GM19099 (cell line): ENCODE measurements around the gene IFI16.
A peak's percentile ranks its signal among the peaks of the same experiment; 100 is the strongest.

ENCODE experiments used
- POLR2A ChIP-seq: IDR thresholded peaks from 3 replicates; pipeline ENCODE4 v1.6.1; 2011; ENCODE audit warnings: low read depth; ENCODE audit not compliant: insufficient read length; ENCODE audit errors: extremely low read depth

Gene IFI16

GRCh38 chr1:159076438-159077119, 66.9 kb downstream of the IFI16 start, which contains the start of gene AIM2:
Gene AIM2, minus strand, starts transcription at chr1:159076766. Its CDS starts 3,267 bp downstream, at chr1:159073499.
- TF ChIP-seq POLR2A, result peak; percentile 74

GRCh38 chr1:159077120-159077961, 67.6 kb downstream of the IFI16 start:
- TF ChIP-seq POLR2A, result peak; percentile 57

GRCh38 chr1:159079525-159079924, 69.8 kb downstream of the IFI16 start:
- no peak for TF ChIP-seq POLR2A

- no peak for TF ChIP-seq POLR2A
Measured at GRCh38 chr1:159081626-159082025, 71.9 kb downstream of the IFI16 start.

DNA sequence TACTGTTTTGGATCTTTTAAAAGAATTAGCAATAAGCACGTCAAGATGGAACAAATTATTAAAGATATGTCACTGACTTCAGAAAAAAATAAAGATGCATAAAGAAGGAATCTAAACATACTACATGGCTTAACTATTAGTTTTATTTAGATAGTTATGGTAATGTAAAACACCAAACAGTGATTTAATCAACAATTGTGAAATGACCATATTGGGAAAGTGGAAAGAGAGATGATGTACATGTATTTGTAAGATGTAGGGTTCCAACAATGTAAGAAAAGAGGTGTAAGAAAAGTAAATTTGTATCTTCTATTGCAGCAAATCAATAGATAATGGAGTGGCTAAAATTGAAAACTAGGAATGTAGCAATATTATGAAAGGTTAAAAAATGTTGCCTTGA, 73.3 kb downstream of the IFI16 start:
- TF ChIP-seq POLR2A, result no peak

- TF ChIP-seq POLR2A, result no peak
Measured at GRCh38 chr1:159084152-159084551, 74.4 kb downstream of the IFI16 start.

DNA sequence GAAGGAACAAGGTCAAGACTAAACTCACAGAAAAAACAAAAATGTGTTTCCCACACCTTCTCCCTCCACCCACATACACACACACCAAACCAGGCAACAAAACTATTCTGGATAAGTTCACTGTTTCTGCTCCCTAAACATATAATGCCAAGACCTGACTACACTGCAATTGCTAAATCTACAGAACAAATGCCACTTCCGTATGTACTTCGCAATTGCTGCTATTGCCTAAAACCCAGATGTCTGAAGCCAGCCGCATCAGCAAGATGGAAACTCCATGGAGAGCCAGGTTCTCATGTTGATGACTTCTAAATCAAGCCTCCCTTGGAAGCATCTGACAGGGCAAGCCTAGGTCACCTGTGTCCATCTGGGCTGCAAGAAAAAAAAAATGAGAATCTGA, 75.2 kb downstream of the IFI16 start:
- TF ChIP-seq POLR2A, result no peak

DNA sequence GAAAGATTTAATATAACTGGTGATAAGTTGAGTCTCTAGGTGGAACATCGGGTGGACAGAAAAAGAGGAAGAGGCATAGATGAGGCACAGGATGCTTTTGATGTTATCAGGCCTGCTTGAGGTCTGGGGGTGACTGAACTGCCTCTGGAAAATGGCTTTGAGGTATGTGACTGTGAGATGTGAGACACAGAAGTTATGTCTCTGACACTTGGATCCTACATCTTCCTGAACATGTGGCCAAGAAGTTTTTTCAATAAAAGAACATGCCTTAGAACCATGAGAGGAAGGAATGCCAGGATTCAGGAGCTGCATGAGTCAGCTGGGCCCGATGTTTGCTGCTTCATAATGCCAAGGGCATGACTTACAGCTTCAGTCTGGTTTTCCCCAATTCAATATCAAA, 78.3 kb downstream of the IFI16 start:
- no peak for TF ChIP-seq POLR2A

DNA sequence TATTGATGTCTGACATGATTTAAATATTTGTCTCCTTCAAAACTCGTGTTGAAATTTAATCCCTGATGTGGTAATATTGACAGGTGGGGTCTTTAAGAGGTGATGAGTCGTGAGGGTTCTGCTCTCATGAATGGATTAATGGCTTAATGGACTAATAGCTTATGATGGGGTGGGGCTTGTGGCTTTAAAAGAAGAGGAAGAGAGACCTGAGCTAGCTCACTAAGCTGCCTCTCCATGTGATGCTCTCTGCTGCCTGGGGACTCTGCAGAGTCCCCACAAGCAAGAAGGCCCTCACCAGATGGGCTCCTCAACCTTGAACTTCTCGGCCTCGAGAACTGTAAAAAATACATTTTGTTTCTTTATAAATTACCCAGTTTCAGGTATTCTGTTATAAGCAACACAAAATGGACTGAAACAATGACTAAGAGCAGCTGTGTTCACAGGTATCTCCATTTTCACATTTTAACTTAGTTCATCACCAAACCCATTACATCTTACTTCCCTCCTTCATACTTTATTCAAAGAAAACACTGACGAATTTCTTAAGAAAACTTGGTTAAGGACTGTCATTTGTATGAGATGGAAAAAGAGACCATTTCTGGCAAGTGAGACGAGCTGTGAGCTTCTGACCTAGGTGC, 79.0 kb downstream of the IFI16 start:
- no peak for TF ChIP-seq POLR2A

DNA sequence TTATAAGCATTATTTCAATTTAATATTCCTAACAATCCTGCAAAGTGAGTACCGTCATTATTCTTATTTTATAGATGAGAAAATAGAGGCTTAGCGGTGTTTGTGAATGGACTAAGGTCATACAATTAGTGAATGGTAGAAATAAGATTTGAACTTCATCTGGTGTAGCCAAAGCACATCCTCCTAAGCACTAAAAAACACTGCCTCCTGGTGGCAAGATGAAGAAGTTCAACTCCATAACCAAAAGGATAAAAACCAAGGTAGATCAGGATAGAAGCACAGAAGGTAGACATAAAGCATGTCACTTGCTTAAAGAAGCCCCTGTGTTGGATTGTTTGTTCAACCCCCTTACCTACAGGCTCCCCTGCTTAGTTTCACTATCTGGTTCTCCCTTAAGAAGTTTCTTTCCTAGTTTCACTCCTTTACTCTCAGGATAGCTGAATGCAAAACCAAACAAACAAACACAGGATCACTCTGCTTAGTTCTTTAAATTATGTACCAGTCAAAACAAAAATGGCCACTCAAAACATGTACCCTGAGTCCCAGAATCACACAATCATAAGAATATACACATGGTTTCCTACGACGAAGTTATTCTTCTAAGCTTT, 79.6 kb downstream of the IFI16 start:
- no peak for TF ChIP-seq POLR2A

- TF ChIP-seq POLR2A, result no peak
Measured at GRCh38 chr1:159090286-159091179, 80.8 kb downstream of the IFI16 start.

DNA sequence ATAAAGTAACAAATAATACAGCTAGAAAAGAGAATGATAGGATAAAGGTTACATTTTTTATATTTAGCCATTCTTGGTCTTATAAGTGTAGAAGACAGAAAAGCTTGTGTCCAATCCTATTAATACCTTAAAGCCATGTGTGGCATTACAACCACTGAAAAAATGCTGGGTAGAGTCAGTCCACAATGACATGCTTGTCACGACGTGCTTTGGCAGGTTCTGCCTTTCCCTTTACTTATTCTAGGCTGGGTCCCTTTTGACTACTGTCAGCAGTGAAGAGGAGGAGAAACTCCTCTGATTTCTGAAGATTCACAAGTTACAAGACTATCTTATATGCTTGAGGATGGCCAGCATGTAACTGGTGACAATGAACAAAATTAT, 81.5 kb downstream of the IFI16 start:
- no peak for TF ChIP-seq POLR2A

- no peak for TF ChIP-seq POLR2A
Measured at GRCh38 chr1:159091607-159092031, 81.9 kb downstream of the IFI16 start.

DNA sequence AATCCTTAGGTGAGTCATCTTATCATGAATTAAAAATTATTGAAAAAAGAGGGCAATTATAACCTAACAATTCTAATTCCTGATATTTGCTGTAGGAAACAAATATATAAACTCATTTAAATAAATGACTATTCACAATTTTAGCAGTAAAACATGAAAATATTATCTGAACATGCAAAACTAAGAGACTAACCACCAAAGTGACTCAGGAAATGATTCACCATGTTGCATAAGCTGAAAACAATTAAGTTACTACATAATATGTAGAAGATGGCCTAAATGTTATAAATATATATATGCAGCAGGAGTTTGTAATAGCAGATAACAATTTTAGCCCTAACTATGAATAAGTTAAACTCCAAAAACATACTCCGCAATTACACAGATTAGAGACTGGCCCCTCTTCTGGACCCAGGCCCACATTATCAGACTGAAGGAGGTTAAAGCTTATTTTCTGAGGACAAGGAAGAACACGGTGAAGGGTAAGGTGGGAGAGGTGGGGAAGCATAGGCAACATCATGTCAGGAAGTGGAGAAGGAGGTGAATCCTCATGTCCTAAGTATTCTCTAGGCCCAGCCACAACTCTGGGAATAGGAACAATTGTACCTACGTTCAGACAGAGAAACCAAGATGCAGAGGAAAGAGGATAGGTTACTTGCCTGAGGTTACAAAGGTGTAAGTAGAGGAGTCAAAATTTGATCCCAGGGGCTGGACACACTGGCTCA, 82.5 kb downstream of the IFI16 start:
- no peak for TF ChIP-seq POLR2A
